Activated CD8-positive, alpha-beta T cell treated with anti-CD3 and anti-CD28 coated beads, Interleukin-2, amount 10 ng/mL, durations not matched to agents 7 days and 5 days (primary cell): ENCODE measurements around the gene SLBP. TPM values are rescaled to one million over a fixed set of nuclear protein-coding genes. Genes with fewer than 3 reads are reported as not detected.

Experiments used
- ATAC-seq: fragments of 150-1000 bp; cut with Tn5 transposase; one replicate; pipeline ENCODE4 v1.10.0; 2021; ENCODE audit warnings: moderate library complexity
- CTCF ChIA-PET: fragments of 350-600 bp; sonication (Branson Sonifier 250); formaldehyde crosslinking; loops from one replicate; lab custom pipeline; 2021; ENCODE audit warnings: antibody characterized with exemption; lab: Charles Lee
- POLR2A ChIA-PET: fragments of 350-600 bp; sonication (Branson Sonifier 250); formaldehyde crosslinking; loops from one replicate; lab custom pipeline; 2021; ENCODE audit warnings: antibody characterized with exemption; lab: Charles Lee
- DNase-seq: peaks from one replicate; pipeline ENCODE4 v3.0.0-alpha.2; 2020
- H3K27ac Mint-ChIP-seq: one replicate; pipeline ENCODE4 v1.8.0; 2021; ENCODE audit warnings: mild to moderate bottlenecking, mixed read lengths
- H3K27me3 Mint-ChIP-seq: one replicate; pipeline ENCODE4 v1.8.0; 2021; ENCODE audit warnings: low read depth, mixed read lengths
- H3K36me3 Mint-ChIP-seq: one replicate; pipeline ENCODE4 v1.8.0; 2021; ENCODE audit warnings: low read depth, mixed read lengths
- H3K4me1 Mint-ChIP-seq: one replicate; pipeline ENCODE4 v1.8.0; 2021; ENCODE audit warnings: low read depth, mixed read lengths
- H3K4me3 Mint-ChIP-seq: one replicate; pipeline ENCODE4 v1.8.0; 2021; ENCODE audit warnings: mild to moderate bottlenecking, mixed read lengths
- H3K9me3 Mint-ChIP-seq: one replicate; pipeline ENCODE4 v1.8.0; 2022; ENCODE audit warnings: mixed read lengths; ENCODE audit not compliant: insufficient read depth
- total RNA-seq, 2 experiments: library from RNA; stranded (reverse); gene quantifications; one replicate each; pipeline ENCODE4 v1.2.3, GENCODE V29; 2021

Gene SLBP
- total RNA-seq, 2 experiments from 2014 or later: 132 to 136 TPM

- POLR2A ChIA-PET: no interaction called here
- H3K4me1 Mint-ChIP-seq: peaks cover 14% of the 10 kb centered on the region
- no peak overlapping the region for H3K27ac Mint-ChIP-seq
- CTCF ChIA-PET: no interaction called here
- no peaks in the 10 kb centered on the region for H3K27me3 Mint-ChIP-seq
- H3K36me3 Mint-ChIP-seq: no peaks in the 10 kb centered on the region
- DNase-seq (no peak), ATAC-seq (no peak)
- H3K9me3 Mint-ChIP-seq: no peaks in the 10 kb centered on the region
- H3K4me3 Mint-ChIP-seq: no peak overlapping the region
Measured at GRCh38 chr4:1754336-1754735, 42.2 kb upstream of the SLBP start.

GRCh38 chr4:1753697-1754311, 41.7 kb upstream of the SLBP start:
- ATAC-seq: no peak
- CTCF ChIA-PET: no interaction called here
- Mint-ChIP-seq H3K27me3 (no peaks in the 10 kb centered on the region), H3K4me3 (no peak overlapping the region), H3K9me3 (no peaks in the 10 kb centered on the region), H3K36me3 (no peaks in the 10 kb centered on the region), H3K4me1 (peaks cover 14% of the 10 kb centered on the region), H3K27ac (no peak overlapping the region)
- no peak for DNase-seq
- POLR2A ChIA-PET: interaction anchor here (0.6 kb wide), 1 partner anchor 9 kb away, joined by 3 read pairs; no protein-coding TSS in a partner anchor

- H3K27ac Mint-ChIP-seq: peak overlapping the region; percentile 46
- ATAC-seq (no peak), DNase-seq (no peak)
- CTCF ChIA-PET: interaction anchor here (9.2 kb wide), 1 partner anchor 55 kb away, joined by 107 read pairs; no protein-coding TSS in a partner anchor
- POLR2A ChIA-PET: interaction anchor here (0.6 kb wide), 1 partner anchor 8 kb away, joined by 3 read pairs; no protein-coding TSS in a partner anchor
- H3K4me1 Mint-ChIP-seq: peaks cover 14% of the 10 kb centered on the region
- H3K4me3 Mint-ChIP-seq: no peak overlapping the region
- H3K36me3 Mint-ChIP-seq: no peaks in the 10 kb centered on the region
- H3K27me3 Mint-ChIP-seq: no peaks in the 10 kb centered on the region
- H3K9me3 Mint-ChIP-seq: no peaks in the 10 kb centered on the region
Measured at GRCh38 chr4:1753294-1753696, 41.2 kb upstream of the SLBP start.

GRCh38 chr4:1752284-1753041, 40.3 kb upstream of the SLBP start:
- DNase-seq: peak; percentile 39
- H3K4me1 Mint-ChIP-seq: peaks cover 14% of the 10 kb centered on the region
- POLR2A ChIA-PET: no interaction called here
- CTCF ChIA-PET: interaction anchor here (0.6 to 9.2 kb wide), 4 partner anchors 56 to 169 kb away, joined by 3 to 107 read pairs (median 5); no protein-coding TSS in a partner anchor
- H3K27ac Mint-ChIP-seq: peak overlapping the region; percentile 46
- no peak overlapping the region for H3K4me3 Mint-ChIP-seq
- peak; percentile 25 for ATAC-seq
- no peaks in the 10 kb centered on the region for H3K27me3 Mint-ChIP-seq
- H3K36me3 Mint-ChIP-seq: no peaks in the 10 kb centered on the region
- no peaks in the 10 kb centered on the region for H3K9me3 Mint-ChIP-seq

- peaks cover 14% of the 10 kb centered on the region for H3K4me1 Mint-ChIP-seq
- no peaks in the 10 kb centered on the region for H3K36me3 Mint-ChIP-seq
- ATAC-seq (no peak), DNase-seq (no peak)
- H3K27me3 Mint-ChIP-seq: no peaks in the 10 kb centered on the region
- H3K9me3 Mint-ChIP-seq: no peaks in the 10 kb centered on the region
- ChIA-PET POLR2A (no interaction called here), CTCF (interaction anchor here (1.4 to 9.2 kb wide), 3 partner anchors 57 to 148 kb away, joined by 5 to 107 read pairs (median 5); no protein-coding TSS in a partner anchor)
- H3K27ac Mint-ChIP-seq: no peak overlapping the region
- H3K4me3 Mint-ChIP-seq: no peak overlapping the region
Measured at GRCh38 chr4:1751919-1752283, 39.8 kb upstream of the SLBP start.

GRCh38 chr4:1751155-1751918, 39.2 kb upstream of the SLBP start:
- Mint-ChIP-seq H3K27ac (peak overlapping the region; percentile 67), H3K36me3 (no peaks in the 10 kb centered on the region), H3K4me1 (peaks cover 14% of the 10 kb centered on the region), H3K27me3 (no peaks in the 10 kb centered on the region), H3K4me3 (no peak overlapping the region), H3K9me3 (no peaks in the 10 kb centered on the region)
- ChIA-PET POLR2A (no interaction called here), CTCF (interaction anchor here (1.4 to 9.2 kb wide), 3 partner anchors 57 to 149 kb away, joined by 5 to 107 read pairs (median 5); no protein-coding TSS in a partner anchor)
- DNase-seq (no peak), ATAC-seq (no peak)

GRCh38 chr4:1750381-1751154, 38.4 kb upstream of the SLBP start:
- no peak for DNase-seq
- no peak for ATAC-seq
- Mint-ChIP-seq H3K36me3 (no peaks in the 10 kb centered on the region), H3K4me3 (no peak overlapping the region), H3K4me1 (peaks cover 14% of the 10 kb centered on the region), H3K9me3 (no peaks in the 10 kb centered on the region), H3K27ac (peak overlapping the region; percentile 67), H3K27me3 (no peaks in the 10 kb centered on the region)
- POLR2A ChIA-PET: no interaction called here
- CTCF ChIA-PET: interaction anchor here (9.2 kb wide), 1 partner anchor 58 kb away, joined by 107 read pairs; no protein-coding TSS in a partner anchor

GRCh38 chr4:1749826-1750225, 37.7 kb upstream of the SLBP start:
- CTCF ChIA-PET: interaction anchor here (9.2 kb wide), 1 partner anchor 59 kb away, joined by 107 read pairs; no protein-coding TSS in a partner anchor
- H3K36me3 Mint-ChIP-seq: peaks cover 6% of the 10 kb centered on the region

GRCh38 chr4:1749370-1749769, 37.3 kb upstream of the SLBP start:
- no peak overlapping the region for H3K4me3 Mint-ChIP-seq
- peaks cover 8% of the 10 kb centered on the region for H3K36me3 Mint-ChIP-seq
- POLR2A ChIA-PET: no interaction called here
- no peak for ATAC-seq
- no peak for DNase-seq
- no peaks in the 10 kb centered on the region for H3K27me3 Mint-ChIP-seq
- no peak overlapping the region for H3K27ac Mint-ChIP-seq
- no peaks in the 10 kb centered on the region for H3K9me3 Mint-ChIP-seq
- CTCF ChIA-PET: interaction anchor here (9.2 kb wide), 1 partner anchor 59 kb away, joined by 107 read pairs; no protein-coding TSS in a partner anchor
- peaks cover 14% of the 10 kb centered on the region for H3K4me1 Mint-ChIP-seq

More at GRCh38 chr4:1749826-1750225, 37.7 kb upstream of the SLBP start:
- Mint-ChIP-seq H3K4me1 (peaks cover 14% of the 10 kb centered on the region), H3K27ac (no peak overlapping the region), H3K27me3 (no peaks in the 10 kb centered on the region), H3K9me3 (no peaks in the 10 kb centered on the region), H3K4me3 (no peak overlapping the region)
- ATAC-seq (no peak), DNase-seq (no peak)
- POLR2A ChIA-PET: no interaction called here

- DNase-seq (peak; percentile 91), ATAC-seq (peak; percentile 73)
- ChIA-PET CTCF (interaction anchor here (0.6 to 9.2 kb wide), 18 partner anchors 25 to 446 kb away, joined by 3 to 107 read pairs (median 4); partner anchors contain the start of gene FGFR3), POLR2A (no interaction called here)
- H3K4me1 Mint-ChIP-seq: peaks cover 14% of the 10 kb centered on the region
- H3K9me3 Mint-ChIP-seq: no peaks in the 10 kb centered on the region
- no peak overlapping the region for H3K4me3 Mint-ChIP-seq
- H3K36me3 Mint-ChIP-seq: peaks cover 15% of the 10 kb centered on the region
- no peaks in the 10 kb centered on the region for H3K27me3 Mint-ChIP-seq
- H3K27ac Mint-ChIP-seq: no peak overlapping the region
Measured at GRCh38 chr4:1748465-1748995, 36.4 kb upstream of the SLBP start.
